ENCODE measurements around the gene FGF2. TPM values are rescaled to one million over a fixed set of nuclear protein-coding genes. Genes with fewer than 3 reads are reported as not detected.

The FGF2 gene
- polyA plus RNA-seq, 1 of the 3 experiments (the other 2 are of a cell fraction): 11.1 TPM

- H2AFZ ChIP-seq (ENCODE audit: low read depth): no peak overlapping the region
- H3K4me1 ChIP-seq (ENCODE audit: control insufficient read depth in 1 of 2, insufficient read depth in 2 of 2, low read depth in 1 of 2, low read length in 1 of 2): peaks cover 14 to 23% of the 10 kb centered on the region in 2 experiments
- H3K9me2 ChIP-seq: no peaks in the 10 kb centered on the region
- DNase-seq: no peak
- peak overlapping the region; percentile 10; the same call in 1 of the 2 replicates for H3K4me2 ChIP-seq
- no peaks in the 10 kb centered on the region for H4K20me1 ChIP-seq (ENCODE audit: insufficient read depth)
- no peaks in the 10 kb centered on the region for H3K27me3 ChIP-seq (ENCODE audit: insufficient read depth)
- no peak overlapping the region for H3K4me3 ChIP-seq (ENCODE audit: low read depth in 2 of 2, low read length in 1 of 2)
- no peaks in the 10 kb centered on the region for H3K9me3 ChIP-seq
- H3F3A ChIP-seq (replicated peaks; ENCODE audit: insufficient read depth): peaks cover 29% of the 10 kb centered on the region
- CTCF ChIA-PET: interaction anchor here (1.2 to 1.9 kb wide), 3 partner anchors 10 to 20 kb away, joined by 3 to 8 read pairs (median 4); no protein-coding TSS in a partner anchor
- H3K36me3 ChIP-seq (replicated peaks in 1 of 2; ENCODE audit: control insufficient read depth in 1 of 2, insufficient read depth in 2 of 2, low read length in 1 of 2): no peaks in the 10 kb centered on the region
- H3K9ac ChIP-seq: peak overlapping the region; percentile 8; the same call in 1 of the 2 replicates
- 75% methylated on average over 7 of the region's 7 CpGs for WGBS (ENCODE audit: low lambda C conversion rate)
- H3K27ac ChIP-seq (ENCODE audit: low read depth in 2 of 2, low read length in 1 of 2): peak overlapping the region; percentile 61 to 86
- H3K79me2 ChIP-seq (ENCODE audit: insufficient read depth): no peaks in the 10 kb centered on the region
- POLR2A ChIA-PET: no interaction called here
- TF ChIP-seq, protein P1, sequence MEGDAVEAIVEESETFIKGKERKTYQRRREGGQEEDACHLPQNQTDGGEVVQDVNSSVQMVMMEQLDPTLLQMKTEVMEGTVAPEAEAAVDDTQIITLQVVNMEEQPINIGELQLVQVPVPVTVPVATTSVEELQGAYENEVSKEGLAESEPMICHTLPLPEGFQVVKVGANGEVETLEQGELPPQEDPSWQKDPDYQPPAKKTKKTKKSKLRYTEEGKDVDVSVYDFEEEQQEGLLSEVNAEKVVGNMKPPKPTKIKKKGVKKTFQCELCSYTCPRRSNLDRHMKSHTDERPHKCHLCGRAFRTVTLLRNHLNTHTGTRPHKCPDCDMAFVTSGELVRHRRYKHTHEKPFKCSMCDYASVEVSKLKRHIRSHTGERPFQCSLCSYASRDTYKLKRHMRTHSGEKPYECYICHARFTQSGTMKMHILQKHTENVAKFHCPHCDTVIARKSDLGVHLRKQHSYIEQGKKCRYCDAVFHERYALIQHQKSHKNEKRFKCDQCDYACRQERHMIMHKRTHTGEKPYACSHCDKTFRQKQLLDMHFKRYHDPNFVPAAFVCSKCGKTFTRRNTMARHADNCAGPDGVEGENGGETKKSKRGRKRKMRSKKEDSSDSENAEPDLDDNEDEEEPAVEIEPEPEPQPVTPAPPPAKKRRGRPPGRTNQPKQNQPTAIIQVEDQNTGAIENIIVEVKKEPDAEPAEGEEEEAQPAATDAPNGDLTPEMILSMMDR (IDR thresholded peaks at IDR 0.05): no peak
- TF ChIP-seq, protein P2, sequence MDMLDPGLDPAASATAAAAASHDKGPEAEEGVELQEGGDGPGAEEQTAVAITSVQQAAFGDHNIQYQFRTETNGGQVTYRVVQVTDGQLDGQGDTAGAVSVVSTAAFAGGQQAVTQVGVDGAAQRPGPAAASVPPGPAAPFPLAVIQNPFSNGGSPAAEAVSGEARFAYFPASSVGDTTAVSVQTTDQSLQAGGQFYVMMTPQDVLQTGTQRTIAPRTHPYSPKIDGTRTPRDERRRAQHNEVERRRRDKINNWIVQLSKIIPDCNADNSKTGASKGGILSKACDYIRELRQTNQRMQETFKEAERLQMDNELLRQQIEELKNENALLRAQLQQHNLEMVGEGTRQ (IDR thresholded peaks at IDR 0.05; ENCODE audit: borderline replicate concordance, low read depth, low read length): no peak
- peak in 1 of 2 experiments; percentile 83; a peak in 2 of 4 replicates for TF ChIP-seq EP300 (IDR thresholded peaks at IDR 0.05; ENCODE audit: borderline replicate concordance in 1 of 2, low read depth in 1 of 2, low read length in 1 of 2)
- TF ChIP-seq RXRA (IDR thresholded peaks at IDR 0.05; ENCODE audit: borderline replicate concordance, low read depth): peak; percentile 52; the same call in 1 of the 2 replicates
- no peak for TF ChIP-seq GABPA (IDR thresholded peaks at IDR 0.05; ENCODE audit: low read depth)
- TF ChIP-seq MXI1 (IDR thresholded peaks at IDR 0.05; ENCODE audit: low read depth, low read length): no peak
- TF ChIP-seq JUND (IDR thresholded peaks at IDR 0.05): peak; percentile 65
- 0 out of 2 replicates have a peak, but pooled peaks have one; percentile 49 for TF ChIP-seq FOXM1 (IDR thresholded peaks at IDR 0.05; ENCODE audit: low read depth)
- no peak for TF ChIP-seq SMC3 (IDR thresholded peaks at IDR 0.05; ENCODE audit: low read depth, low read length)
- no peak for TF ChIP-seq TAF1 (IDR thresholded peaks at IDR 0.05; ENCODE audit: borderline replicate concordance, low read depth, low read length)
- TF ChIP-seq NFIC (IDR thresholded peaks at IDR 0.05; ENCODE audit: borderline replicate concordance): peak; percentile 31; the same call in 1 of the 2 replicates
- no peak for TF ChIP-seq MEF2A (IDR thresholded peaks at IDR 0.05; ENCODE audit: borderline replicate concordance, low read depth)
- TF ChIP-seq SIN3A (IDR thresholded peaks at IDR 0.05; ENCODE audit: borderline replicate concordance, low read depth, low read length): no peak
- TF ChIP-seq, protein P3, sequence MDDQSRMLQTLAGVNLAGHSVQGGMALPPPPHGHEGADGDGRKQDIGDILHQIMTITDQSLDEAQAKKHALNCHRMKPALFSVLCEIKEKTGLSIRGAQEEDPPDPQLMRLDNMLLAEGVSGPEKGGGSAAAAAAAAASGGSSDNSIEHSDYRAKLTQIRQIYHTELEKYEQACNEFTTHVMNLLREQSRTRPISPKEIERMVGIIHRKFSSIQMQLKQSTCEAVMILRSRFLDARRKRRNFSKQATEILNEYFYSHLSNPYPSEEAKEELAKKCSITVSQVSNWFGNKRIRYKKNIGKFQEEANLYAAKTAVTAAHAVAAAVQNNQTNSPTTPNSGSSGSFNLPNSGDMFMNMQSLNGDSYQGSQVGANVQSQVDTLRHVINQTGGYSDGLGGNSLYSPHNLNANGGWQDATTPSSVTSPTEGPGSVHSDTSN (IDR thresholded peaks at IDR 0.05): peak; percentile 76
- TF ChIP-seq GATA2 (CRISPR knock-in tag; IDR thresholded peaks at IDR 0.05): no peak
- no peak for TF ChIP-seq POLR2AphosphoS5 (IDR thresholded peaks at IDR 0.05; ENCODE audit: low read depth, low read length)
- peak; percentile 78 for TF ChIP-seq TCF12 (IDR thresholded peaks at IDR 0.05)
- no peak for TF ChIP-seq YY1 (IDR thresholded peaks at IDR 0.05; ENCODE audit: low read depth)
- TF ChIP-seq, protein P4, sequence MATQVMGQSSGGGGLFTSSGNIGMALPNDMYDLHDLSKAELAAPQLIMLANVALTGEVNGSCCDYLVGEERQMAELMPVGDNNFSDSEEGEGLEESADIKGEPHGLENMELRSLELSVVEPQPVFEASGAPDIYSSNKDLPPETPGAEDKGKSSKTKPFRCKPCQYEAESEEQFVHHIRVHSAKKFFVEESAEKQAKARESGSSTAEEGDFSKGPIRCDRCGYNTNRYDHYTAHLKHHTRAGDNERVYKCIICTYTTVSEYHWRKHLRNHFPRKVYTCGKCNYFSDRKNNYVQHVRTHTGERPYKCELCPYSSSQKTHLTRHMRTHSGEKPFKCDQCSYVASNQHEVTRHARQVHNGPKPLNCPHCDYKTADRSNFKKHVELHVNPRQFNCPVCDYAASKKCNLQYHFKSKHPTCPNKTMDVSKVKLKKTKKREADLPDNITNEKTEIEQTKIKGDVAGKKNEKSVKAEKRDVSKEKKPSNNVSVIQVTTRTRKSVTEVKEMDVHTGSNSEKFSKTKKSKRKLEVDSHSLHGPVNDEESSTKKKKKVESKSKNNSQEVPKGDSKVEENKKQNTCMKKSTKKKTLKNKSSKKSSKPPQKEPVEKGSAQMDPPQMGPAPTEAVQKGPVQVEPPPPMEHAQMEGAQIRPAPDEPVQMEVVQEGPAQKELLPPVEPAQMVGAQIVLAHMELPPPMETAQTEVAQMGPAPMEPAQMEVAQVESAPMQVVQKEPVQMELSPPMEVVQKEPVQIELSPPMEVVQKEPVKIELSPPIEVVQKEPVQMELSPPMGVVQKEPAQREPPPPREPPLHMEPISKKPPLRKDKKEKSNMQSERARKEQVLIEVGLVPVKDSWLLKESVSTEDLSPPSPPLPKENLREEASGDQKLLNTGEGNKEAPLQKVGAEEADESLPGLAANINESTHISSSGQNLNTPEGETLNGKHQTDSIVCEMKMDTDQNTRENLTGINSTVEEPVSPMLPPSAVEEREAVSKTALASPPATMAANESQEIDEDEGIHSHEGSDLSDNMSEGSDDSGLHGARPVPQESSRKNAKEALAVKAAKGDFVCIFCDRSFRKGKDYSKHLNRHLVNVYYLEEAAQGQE (IDR thresholded peaks at IDR 0.05; ENCODE audit: low read depth, low read length): no peak
- TF ChIP-seq CHD2 (IDR thresholded peaks at IDR 0.05; ENCODE audit: low read length, partially characterized antibody): no peak
- no peak for TF ChIP-seq MAX (IDR thresholded peaks at IDR 0.05; ENCODE audit: low read depth)
- TF ChIP-seq IRF3 (IDR thresholded peaks at IDR 0.05; ENCODE audit: low read depth, low read length): no peak
- TF ChIP-seq ELF1 (IDR thresholded peaks at IDR 0.05): no peak
These were observed 48.6 kb upstream of the FGF2 start for GRCh38 chr4:122777846-122778673.

Data from SK-N-SH (cell line).